ENCODE data around the gene CIRBP. TPM values are rescaled to one million over a fixed set of nuclear protein-coding genes. Genes with fewer than 3 reads are reported as not detected.

The CIRBP gene
- total RNA-seq = 462 and 465 TPM in 2 replicates
- long read RNA-seq, transcript CIRBP-201 (7 exons, 1,328 nt) = major isoform, 57 of 86 reads
- long read RNA-seq, partial matches to known transcripts = 2 of 86 reads
- long read RNA-seq, other reads (novel, unspliced or antisense) = 13 of 86 reads

DNA sequence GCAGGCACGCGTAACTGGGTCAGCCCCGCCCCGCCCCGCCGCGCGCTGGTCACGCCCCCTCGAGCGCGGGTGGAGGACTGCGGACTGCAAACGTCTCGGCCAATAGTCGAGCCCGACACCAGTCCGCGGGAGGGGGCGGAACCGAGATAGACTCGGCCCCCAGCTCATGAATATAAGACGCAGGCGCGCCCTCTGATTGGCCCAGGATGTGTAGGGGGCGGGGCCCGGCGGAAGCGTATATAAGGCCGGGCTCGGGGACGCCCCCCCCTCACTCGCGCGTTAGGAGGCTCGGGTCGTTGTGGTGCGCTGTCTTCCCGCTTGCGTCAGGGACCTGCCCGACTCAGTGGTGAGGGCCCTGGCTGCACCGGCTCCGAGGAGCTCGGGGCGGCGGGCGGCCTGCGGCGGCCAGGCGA lies at the start of gene CIRBP:
TSS of gene CIRBP (plus strand) at position 268 of the 413 bp plus-strand sequence. CDS start 1,602 bp downstream, outside the sequence.
- Mint-ChIP-seq H3K27ac (peak within 1 kb of the TSS; percentile 95), H3K4me3 (ENCODE audit: low read depth) (peak within 1 kb of the TSS; percentile 82), H3K27me3 (peaks cover 9% of the 10 kb centered on the region), H3K9me3 (ENCODE audit: low read depth) (no peaks in the 10 kb centered on the region), H3K4me1 (ENCODE audit: low read depth) (peaks cover 48% of the 10 kb centered on the region), H3K36me3 (ENCODE audit: insufficient read depth) (peaks cover 24% of the 10 kb centered on the region)
- TF ChIP-seq, protein P1, sequence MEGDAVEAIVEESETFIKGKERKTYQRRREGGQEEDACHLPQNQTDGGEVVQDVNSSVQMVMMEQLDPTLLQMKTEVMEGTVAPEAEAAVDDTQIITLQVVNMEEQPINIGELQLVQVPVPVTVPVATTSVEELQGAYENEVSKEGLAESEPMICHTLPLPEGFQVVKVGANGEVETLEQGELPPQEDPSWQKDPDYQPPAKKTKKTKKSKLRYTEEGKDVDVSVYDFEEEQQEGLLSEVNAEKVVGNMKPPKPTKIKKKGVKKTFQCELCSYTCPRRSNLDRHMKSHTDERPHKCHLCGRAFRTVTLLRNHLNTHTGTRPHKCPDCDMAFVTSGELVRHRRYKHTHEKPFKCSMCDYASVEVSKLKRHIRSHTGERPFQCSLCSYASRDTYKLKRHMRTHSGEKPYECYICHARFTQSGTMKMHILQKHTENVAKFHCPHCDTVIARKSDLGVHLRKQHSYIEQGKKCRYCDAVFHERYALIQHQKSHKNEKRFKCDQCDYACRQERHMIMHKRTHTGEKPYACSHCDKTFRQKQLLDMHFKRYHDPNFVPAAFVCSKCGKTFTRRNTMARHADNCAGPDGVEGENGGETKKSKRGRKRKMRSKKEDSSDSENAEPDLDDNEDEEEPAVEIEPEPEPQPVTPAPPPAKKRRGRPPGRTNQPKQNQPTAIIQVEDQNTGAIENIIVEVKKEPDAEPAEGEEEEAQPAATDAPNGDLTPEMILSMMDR (IDR thresholded peaks at IDR 0.05; ENCODE audit: unreplicated experiment) = no peak
- peak; percentile 99 for DNase-seq (ENCODE audit: low spot score, unreplicated experiment)

DNA sequence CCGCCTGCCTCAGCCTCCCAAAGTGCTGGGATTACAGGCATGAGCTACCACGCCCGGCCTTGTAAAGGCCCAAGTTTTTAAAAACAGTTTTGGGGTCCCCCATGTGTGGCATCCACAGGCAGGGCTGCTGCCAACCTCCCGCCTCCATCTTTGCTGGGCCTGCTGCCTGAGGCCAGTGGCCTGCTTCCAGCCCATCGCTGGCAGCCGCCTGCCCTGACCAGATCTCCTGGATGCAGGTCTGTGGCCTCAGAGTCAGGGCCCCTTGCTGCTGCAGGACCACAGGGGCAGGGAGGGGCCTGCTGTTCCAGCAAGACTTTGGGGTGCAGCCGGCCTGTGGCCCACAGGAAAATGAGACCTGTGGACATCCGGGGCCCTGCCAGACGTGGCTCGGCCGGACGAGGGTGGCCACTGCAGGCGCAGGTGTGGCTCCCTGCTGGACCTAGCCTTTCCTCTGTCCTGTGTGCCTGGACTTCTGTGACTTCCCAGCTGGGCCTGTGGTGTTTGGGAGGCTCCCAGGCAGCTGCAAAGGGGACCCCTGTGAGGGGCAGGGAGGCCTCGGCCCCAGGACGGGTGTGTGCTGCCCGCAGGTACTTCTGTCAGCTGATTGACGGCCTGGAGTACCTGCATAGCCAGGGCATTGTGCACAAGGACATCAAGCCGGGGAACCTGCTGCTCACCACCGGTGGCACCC lies 49.2 kb upstream of the CIRBP start:
- H3K4me1 Mint-ChIP-seq (ENCODE audit: low read depth) = no peaks in the 10 kb centered on the region
- H3K27me3 Mint-ChIP-seq = no peaks in the 10 kb centered on the region
- no peak overlapping the region for H3K27ac Mint-ChIP-seq

DNA sequence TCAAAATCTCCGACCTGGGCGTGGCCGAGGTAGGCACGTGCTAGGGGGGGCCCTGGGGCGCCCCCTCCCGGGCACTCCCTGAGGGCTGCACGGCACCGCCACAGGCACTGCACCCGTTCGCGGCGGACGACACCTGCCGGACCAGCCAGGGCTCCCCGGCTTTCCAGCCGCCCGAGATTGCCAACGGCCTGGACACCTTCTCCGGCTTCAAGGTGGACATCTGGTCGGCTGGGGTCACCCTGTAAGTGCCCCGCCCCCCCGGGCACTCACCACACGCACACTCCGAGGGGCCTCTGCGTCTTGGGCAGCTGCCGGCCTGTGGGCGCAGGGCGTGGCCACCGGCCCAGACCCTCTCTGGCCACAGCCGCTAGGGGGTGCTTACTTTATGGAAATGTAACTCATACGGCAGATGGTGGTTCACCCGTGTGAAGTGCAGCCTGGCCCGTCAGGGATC lies 48.6 kb upstream of the CIRBP start:
- H3K36me3 Mint-ChIP-seq (ENCODE audit: insufficient read depth) = no peaks in the 10 kb centered on the region
- TF ChIP-seq, protein P1 (IDR thresholded peaks at IDR 0.05; ENCODE audit: unreplicated experiment) = no peak
- DNase-seq (ENCODE audit: low spot score, unreplicated experiment) = no peak

More for the DNA sequence above, 49.2 kb upstream of the CIRBP start:
- TF ChIP-seq, protein P1 (IDR thresholded peaks at IDR 0.05; ENCODE audit: unreplicated experiment) = no peak
- Mint-ChIP-seq H3K4me3 (ENCODE audit: low read depth) (no peak overlapping the region), H3K9me3 (ENCODE audit: low read depth) (no peaks in the 10 kb centered on the region), H3K36me3 (ENCODE audit: insufficient read depth) (no peaks in the 10 kb centered on the region)
- DNase-seq (ENCODE audit: low spot score, unreplicated experiment) = no peak

DNA sequence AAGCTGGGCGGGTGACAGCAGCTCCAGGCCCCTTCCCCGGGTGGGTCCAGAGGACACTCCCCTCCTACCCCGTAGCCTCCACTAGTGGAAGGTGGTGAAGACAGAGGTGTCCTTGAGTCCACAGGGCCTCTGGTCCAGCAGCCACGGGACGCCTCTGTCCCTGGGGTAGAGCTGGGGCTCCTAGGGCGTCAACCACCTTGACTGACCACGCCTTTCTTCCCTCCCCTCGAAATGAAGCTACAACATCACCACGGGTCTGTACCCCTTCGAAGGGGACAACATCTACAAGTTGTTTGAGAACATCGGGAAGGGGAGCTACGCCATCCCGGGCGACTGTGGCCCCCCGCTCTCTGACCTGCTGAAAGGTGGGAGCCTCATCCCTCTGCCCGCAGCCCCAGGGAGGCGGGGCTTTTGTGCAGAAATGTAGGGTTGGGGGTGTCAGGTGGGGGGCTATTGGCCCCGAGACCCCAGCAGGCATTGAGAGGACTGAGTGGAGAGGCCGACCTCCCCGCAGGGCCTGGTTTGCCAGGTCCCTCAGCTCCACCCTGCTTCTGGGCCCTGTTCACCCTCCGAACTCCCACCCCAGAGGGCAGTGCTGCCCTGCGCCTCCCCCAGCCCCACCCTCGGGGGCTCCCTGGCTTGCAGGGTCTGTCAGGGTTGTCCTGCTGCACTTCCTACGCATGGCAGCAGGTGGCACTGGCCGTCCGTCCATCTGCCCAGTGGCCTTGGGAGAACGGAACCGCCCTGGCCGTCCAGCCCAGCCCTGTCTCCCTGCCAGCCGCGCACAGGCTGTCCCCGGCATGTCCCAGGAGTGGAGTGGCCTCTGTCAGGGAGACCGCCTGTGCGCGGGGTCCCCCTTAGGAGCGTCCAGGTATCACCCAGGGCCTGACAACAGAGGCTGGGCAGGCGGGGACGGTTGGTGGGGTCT lies 47.9 kb upstream of the CIRBP start:
- H3K36me3 Mint-ChIP-seq (ENCODE audit: insufficient read depth) = no peaks in the 10 kb centered on the region
- DNase-seq (ENCODE audit: low spot score, unreplicated experiment) = no peak
- H3K4me3 Mint-ChIP-seq (ENCODE audit: low read depth) = no peak overlapping the region
- no peaks in the 10 kb centered on the region for H3K4me1 Mint-ChIP-seq (ENCODE audit: low read depth)
- H3K27me3 Mint-ChIP-seq = no peaks in the 10 kb centered on the region
- no peak overlapping the region for H3K27ac Mint-ChIP-seq
- no peaks in the 10 kb centered on the region for H3K9me3 Mint-ChIP-seq (ENCODE audit: low read depth)
- TF ChIP-seq, protein P1 (IDR thresholded peaks at IDR 0.05; ENCODE audit: unreplicated experiment) = peak; percentile 58

More for the DNA sequence above, 48.6 kb upstream of the CIRBP start:
- Mint-ChIP-seq H3K27ac (no peak overlapping the region), H3K4me1 (ENCODE audit: low read depth) (no peaks in the 10 kb centered on the region), H3K9me3 (ENCODE audit: low read depth) (no peaks in the 10 kb centered on the region), H3K4me3 (ENCODE audit: low read depth) (no peak overlapping the region), H3K27me3 (no peaks in the 10 kb centered on the region)

DNA sequence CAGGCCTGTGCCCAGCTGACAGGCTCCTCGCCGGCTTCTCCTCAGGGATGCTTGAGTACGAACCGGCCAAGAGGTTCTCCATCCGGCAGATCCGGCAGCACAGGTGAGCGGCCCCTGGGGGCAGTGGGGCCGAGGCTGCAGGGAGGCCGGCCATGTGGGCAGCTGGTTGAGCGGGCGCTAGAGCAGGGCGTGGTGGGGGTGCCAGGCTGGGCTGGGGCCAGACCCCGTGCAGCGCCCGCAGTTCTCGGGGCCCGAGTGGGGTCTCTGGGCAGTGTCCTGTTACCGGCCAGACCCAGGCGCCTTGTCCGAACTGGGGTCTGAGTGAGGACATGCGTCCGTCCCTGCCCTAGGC lies 47.3 kb upstream of the CIRBP start:
- Mint-ChIP-seq H3K27me3 (no peaks in the 10 kb centered on the region), H3K36me3 (ENCODE audit: insufficient read depth) (no peaks in the 10 kb centered on the region), H3K9me3 (ENCODE audit: low read depth) (no peaks in the 10 kb centered on the region), H3K4me3 (ENCODE audit: low read depth) (no peak overlapping the region), H3K27ac (no peak overlapping the region), H3K4me1 (ENCODE audit: low read depth) (no peaks in the 10 kb centered on the region)
- TF ChIP-seq, protein P1 (IDR thresholded peaks at IDR 0.05; ENCODE audit: unreplicated experiment) = no peak
- DNase-seq (ENCODE audit: low spot score, unreplicated experiment) = no peak

Data from progenitor cell of endocrine pancreas (in vitro differentiated cells).